Measurements from ENCODE around the gene LAMB1. TPM values are rescaled to one million over a fixed set of nuclear protein-coding genes. Genes with fewer than 3 reads are reported as not detected.

LAMB1 gene
- total RNA-seq, 2 experiments from 2014 or later, result 0.17 TPM; not detected in 1

DNA sequence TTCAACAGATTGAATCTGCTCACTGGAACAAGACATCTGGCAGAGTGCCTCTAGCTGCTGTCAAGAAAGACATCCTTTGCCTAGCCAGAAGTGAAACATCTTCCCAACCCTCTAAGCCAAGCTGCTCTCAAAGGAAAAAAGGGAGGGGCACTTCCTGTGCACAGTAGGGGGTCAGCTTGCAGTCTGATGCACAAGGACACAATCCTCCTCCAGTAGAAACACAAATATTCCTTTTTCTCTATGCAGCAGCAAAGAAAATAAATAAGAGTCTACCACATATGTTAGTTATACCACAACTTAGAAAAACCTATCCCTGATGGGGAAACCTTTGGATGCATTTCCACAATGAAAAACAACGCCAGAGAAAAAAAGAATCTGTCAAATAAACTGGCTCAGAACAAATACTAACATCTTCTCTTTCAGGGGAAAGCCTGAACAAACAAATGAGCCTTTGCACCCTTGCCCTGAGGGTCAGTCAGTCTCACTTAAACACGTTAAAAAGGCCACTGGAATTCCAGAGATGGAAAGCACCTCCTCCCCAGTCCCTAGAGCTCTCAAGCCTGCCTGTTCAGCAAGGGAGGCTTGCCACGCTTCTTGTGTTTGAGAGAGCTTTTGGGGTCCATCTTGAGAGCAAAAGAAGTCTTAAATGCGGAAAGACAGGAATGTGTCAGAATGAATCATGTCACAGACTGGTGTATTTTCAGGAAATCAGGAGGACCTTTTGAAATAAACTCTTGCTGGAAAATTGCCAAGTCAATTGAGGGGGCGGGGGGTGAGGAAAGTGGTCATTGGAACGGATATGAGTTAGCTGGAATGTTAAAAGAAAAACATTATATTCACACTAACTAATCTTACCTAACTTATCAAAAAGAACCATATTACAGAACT, 7.5 kb downstream of the LAMB1 start:
- intact Hi-C loops (cut with micrococcal nuclease; ENCODE audit: unreplicated experiment), result no loop called here
- Histone ChIP-seq H3K27ac (ENCODE audit: low read depth, low read length, poor library complexity, severe bottlenecking) (no peak overlapping the region), H3K79me2 (ENCODE audit: insufficient read depth, low read depth, low read length) (no peaks in the 10 kb centered on the region), H4K20me1 (ENCODE audit: insufficient read depth, low read length) (no peaks in the 10 kb centered on the region), H3K36me3 (ENCODE audit: insufficient read depth, low read length) (no peaks in the 10 kb centered on the region), H2AFZ (ENCODE audit: low read length) (no peak overlapping the region), H3K9me3 (ENCODE audit: low read length) (no peaks in the 10 kb centered on the region), H3K9me2 (ENCODE audit: insufficient read depth, low read length) (no peaks in the 10 kb centered on the region), H3K4me1 (ENCODE audit: insufficient read depth, low read length, poor library complexity, severe bottlenecking) (no peaks in the 10 kb centered on the region), H3K4me2 (ENCODE audit: low read length) (no peak overlapping the region), H3K4me3 (ENCODE audit: low read depth, low read length, poor library complexity, severe bottlenecking) (no peak overlapping the region)
- POLR2A ChIA-PET, result no interaction called here
- no peak for DNase-seq (ENCODE audit: low spot score)
- BruUV-seq (replicated peaks), result no TSS peak
- TF ChIP-seq, protein P1, sequence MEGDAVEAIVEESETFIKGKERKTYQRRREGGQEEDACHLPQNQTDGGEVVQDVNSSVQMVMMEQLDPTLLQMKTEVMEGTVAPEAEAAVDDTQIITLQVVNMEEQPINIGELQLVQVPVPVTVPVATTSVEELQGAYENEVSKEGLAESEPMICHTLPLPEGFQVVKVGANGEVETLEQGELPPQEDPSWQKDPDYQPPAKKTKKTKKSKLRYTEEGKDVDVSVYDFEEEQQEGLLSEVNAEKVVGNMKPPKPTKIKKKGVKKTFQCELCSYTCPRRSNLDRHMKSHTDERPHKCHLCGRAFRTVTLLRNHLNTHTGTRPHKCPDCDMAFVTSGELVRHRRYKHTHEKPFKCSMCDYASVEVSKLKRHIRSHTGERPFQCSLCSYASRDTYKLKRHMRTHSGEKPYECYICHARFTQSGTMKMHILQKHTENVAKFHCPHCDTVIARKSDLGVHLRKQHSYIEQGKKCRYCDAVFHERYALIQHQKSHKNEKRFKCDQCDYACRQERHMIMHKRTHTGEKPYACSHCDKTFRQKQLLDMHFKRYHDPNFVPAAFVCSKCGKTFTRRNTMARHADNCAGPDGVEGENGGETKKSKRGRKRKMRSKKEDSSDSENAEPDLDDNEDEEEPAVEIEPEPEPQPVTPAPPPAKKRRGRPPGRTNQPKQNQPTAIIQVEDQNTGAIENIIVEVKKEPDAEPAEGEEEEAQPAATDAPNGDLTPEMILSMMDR (conservative IDR thresholded peaks at IDR 0.05; ENCODE audit: low read length), result no peak
- no peak for TF ChIP-seq EZH2phosphoT487 (IDR thresholded peaks at IDR 0.05; ENCODE audit: borderline replicate concordance, low read depth, low read length)
- CTCF ChIA-PET (ENCODE audit: unreplicated experiment), result no interaction called here

DNA sequence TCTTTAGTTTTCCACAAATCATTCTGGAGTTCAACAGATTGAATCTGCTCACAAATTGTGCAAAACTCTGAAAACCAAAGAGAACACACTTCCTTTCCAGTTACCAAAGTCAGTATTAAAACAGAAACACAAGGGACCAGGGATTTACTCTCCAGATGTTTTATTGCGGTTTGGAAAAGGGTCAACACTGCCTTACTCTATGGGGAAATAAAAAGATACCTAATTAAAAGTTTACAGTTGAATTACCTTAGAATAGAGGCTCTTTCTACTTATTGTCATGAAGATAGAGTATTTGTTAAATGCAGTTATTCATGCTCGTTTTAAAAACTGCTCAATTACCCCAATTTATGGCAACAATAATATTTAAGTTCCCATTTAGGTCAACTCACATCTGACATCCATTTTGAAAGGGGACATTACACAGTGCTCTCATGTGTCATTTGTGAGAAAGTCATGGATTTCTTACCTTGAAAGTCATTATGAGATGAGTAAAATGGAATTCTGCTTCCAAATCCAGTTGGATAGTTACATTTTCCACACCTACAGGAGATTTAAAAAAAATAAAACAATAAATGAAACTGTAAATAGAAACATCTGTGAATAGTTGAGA, 8.4 kb downstream of the LAMB1 start:
- POLR2A ChIA-PET, result interaction anchor here (0.7 kb wide), 1 partner anchor 73 kb away, joined by 3 read pairs; no protein-coding TSS in a partner anchor
- CTCF ChIA-PET (ENCODE audit: unreplicated experiment), result no interaction called here
- no peaks in the 10 kb centered on the region for H4K20me1 ChIP-seq (ENCODE audit: insufficient read depth, low read length)
- DNase-seq (ENCODE audit: low spot score), result no peak
- H3K4me1 ChIP-seq (ENCODE audit: insufficient read depth, low read length, poor library complexity, severe bottlenecking), result no peaks in the 10 kb centered on the region
- H3K4me3 ChIP-seq (ENCODE audit: low read depth, low read length, poor library complexity, severe bottlenecking), result no peak overlapping the region
- H3K27ac ChIP-seq (ENCODE audit: low read depth, low read length, poor library complexity, severe bottlenecking), result no peak overlapping the region
- H2AFZ ChIP-seq (ENCODE audit: low read length), result no peak overlapping the region
- H3K9me2 ChIP-seq (ENCODE audit: insufficient read depth, low read length), result no peaks in the 10 kb centered on the region
- H3K36me3 ChIP-seq (ENCODE audit: insufficient read depth, low read length), result no peaks in the 10 kb centered on the region
- H3K9me3 ChIP-seq (ENCODE audit: low read length), result no peaks in the 10 kb centered on the region
- H3K4me2 ChIP-seq (ENCODE audit: low read length), result no peak overlapping the region
- intact Hi-C loops (cut with micrococcal nuclease; ENCODE audit: unreplicated experiment), result no loop called here
- TF ChIP-seq EZH2phosphoT487 (IDR thresholded peaks at IDR 0.05; ENCODE audit: borderline replicate concordance, low read depth, low read length), result no peak
- TF ChIP-seq, protein P1 (conservative IDR thresholded peaks at IDR 0.05; ENCODE audit: low read length), result no peak
- BruUV-seq (replicated peaks), result no TSS peak
- H3K79me2 ChIP-seq (ENCODE audit: insufficient read depth, low read depth, low read length), result no peaks in the 10 kb centered on the region

DNA sequence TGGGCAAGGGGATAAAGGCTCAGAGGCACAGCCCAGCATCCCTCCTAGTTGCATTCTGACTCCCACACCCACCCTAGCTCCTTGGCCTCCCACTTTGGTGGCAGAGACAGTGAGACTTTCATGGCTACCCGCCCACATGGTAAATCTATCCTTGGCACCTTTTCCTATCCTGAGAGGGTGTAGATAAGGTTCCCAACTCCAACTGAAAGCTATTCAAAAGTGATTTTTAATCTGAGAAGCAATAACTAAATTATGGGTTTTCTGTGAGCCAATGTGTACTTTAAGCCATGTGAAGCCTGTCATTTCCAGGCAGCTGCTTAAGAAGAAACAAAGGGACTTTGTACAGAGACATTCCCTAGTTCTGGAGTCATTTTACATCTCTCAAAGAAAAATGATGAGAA, 9.1 kb downstream of the LAMB1 start:
- POLR2A ChIA-PET, result interaction anchor here (0.7 kb wide), 1 partner anchor 74 kb away, joined by 3 read pairs; no protein-coding TSS in a partner anchor
- TF ChIP-seq EZH2phosphoT487 (IDR thresholded peaks at IDR 0.05; ENCODE audit: borderline replicate concordance, low read depth, low read length), result no peak
- TF ChIP-seq, protein P1 (conservative IDR thresholded peaks at IDR 0.05; ENCODE audit: low read length), result no peak
- Histone ChIP-seq H3K4me1 (ENCODE audit: insufficient read depth, low read length, poor library complexity, severe bottlenecking) (no peaks in the 10 kb centered on the region), H3K9me2 (ENCODE audit: insufficient read depth, low read length) (no peaks in the 10 kb centered on the region), H3K36me3 (ENCODE audit: insufficient read depth, low read length) (no peaks in the 10 kb centered on the region), H3K27ac (ENCODE audit: low read depth, low read length, poor library complexity, severe bottlenecking) (no peak overlapping the region), H3K9me3 (ENCODE audit: low read length) (no peaks in the 10 kb centered on the region), H4K20me1 (ENCODE audit: insufficient read depth, low read length) (no peaks in the 10 kb centered on the region), H3K4me3 (ENCODE audit: low read depth, low read length, poor library complexity, severe bottlenecking) (no peak overlapping the region), H3K4me2 (ENCODE audit: low read length) (no peak overlapping the region), H2AFZ (ENCODE audit: low read length) (no peak overlapping the region), H3K79me2 (ENCODE audit: insufficient read depth, low read depth, low read length) (no peaks in the 10 kb centered on the region)
- CTCF ChIA-PET (ENCODE audit: unreplicated experiment), result no interaction called here
- DNase-seq (ENCODE audit: low spot score), result no peak
- intact Hi-C loops (cut with micrococcal nuclease; ENCODE audit: unreplicated experiment), result no loop called here
- no TSS peak for BruUV-seq (replicated peaks)
